ENCODE data around the gene ZNF90. TPM values are rescaled to one million over a fixed set of nuclear protein-coding genes. Genes with fewer than 3 reads are reported as not detected.

ZNF90 gene
- 1.1 and 4.9 TPM in 2 replicates for total RNA-seq

DNA sequence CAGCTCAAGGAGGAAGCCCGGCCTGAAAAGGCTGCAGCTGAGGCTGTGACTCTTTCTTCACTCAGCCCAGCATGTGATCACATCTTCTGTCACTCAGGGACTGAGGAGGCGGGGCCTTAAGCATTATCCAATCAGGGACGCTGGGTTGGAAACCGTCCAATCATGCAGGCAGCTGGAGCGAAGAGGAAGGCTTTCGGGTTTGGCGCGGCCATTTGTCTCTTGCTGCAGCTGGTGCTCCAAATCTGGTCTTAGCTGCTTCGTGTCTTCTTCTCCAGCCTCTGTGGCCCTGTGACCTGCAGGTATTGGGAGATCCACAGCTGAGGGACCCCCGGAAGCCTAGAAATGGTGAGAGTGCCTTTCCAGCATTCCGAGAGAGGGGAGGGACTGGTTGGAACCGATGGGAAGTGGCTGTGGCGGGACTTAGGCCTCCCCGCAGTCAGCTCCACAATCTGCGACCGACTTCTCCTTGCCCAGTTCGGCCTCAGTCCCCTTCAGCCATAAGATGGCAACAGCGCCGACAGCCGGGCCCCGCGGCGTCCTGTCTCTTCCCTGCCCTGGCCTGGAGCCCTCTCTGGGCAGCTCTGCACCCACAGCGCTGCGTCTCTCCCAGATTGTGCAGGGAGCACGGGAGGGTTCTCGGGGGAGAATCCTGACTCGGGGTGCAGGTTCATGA, at the start of gene ZNF90:
TSS of gene ZNF90 (plus strand) at position 210 of the 673 bp plus-strand sequence. CDS start at position 343, 133 bp downstream.

DNA sequence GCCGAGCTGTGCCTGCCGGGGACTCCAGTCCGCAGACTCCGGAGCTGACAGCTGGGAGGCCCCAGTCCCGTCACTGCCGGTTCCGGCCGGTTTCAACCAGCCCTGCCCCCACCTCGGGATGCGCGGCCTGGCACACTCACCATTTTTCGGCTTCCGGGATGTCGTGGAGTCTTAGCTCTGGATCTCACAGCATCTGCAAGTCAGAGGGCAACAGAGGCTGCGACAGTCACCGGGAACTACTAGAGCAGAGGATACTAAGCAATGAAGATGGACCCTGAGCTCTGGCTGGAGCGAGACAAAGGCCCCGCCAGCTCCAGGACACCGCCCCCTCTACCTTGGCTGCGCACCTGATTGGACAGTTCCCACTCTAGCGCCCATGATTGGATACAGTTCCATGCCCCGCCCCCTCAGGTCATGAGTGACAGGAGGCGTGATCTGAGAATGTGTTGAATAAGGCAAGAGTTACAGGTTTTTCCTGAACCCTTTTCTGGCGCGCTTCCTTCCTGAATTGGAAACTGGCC, 38.5 kb upstream of the ZNF90 start, which contains the start of gene ZNF682:
TSS of gene ZNF682 (minus strand) at position 303 of the 521 bp plus-strand sequence. CDS start at position 143, 160 bp downstream.

GRCh38 chr19:20167020-20167644, 89.3 kb downstream of the ZNF90 start, which contains the start of gene ZNF486:
ZNF486 (plus strand) TSS chr19:20167214; CDS start chr19:20167331, 117 bp downstream.

Other genes with a start within 250 kb of the ZNF90 start
- 2.3 and 2.7 TPM in 2 replicates for gene ZNF253, start 212.1 kb upstream of the ZNF90 start, total RNA-seq
- gene ZNF93, start 177.1 kb upstream of the ZNF90 start, total RNA-seq = 2.2 and 3.2 TPM in 2 replicates
- 1.3 and 9.0 TPM in 2 replicates for gene ZNF682, start 38.5 kb upstream of the ZNF90 start, total RNA-seq
- 3.6 and 7.3 TPM in 2 replicates for gene ZNF486, start 89.2 kb downstream of the ZNF90 start, total RNA-seq